ENCODE data around the gene KLF13. TPM values are rescaled to one million over a fixed set of nuclear protein-coding genes. Genes with fewer than 3 reads are reported as not detected.

The KLF13 gene
- total and polyA plus RNA-seq, 2 donors (not counting 1 experiment from before 2014, with no cell fraction given) = 65.5 to 140 TPM

- H3K9me3 Mint-ChIP-seq (ENCODE audit: insufficient read depth) = no peaks in the 10 kb centered on the region
- Histone ChIP-seq H4K20me1 (ENCODE audit: control insufficient read depth, insufficient read depth, low read length, poor library complexity, severe bottlenecking) (no peaks in the 10 kb centered on the region), H3K4me2 (replicated peaks; ENCODE audit: low read depth, low read length, poor library complexity, severe bottlenecking) (no peak overlapping the region), H3K4me3 (ENCODE audit: control extremely low read depth in 1 of 5, extremely low read depth in 1 of 5, insufficient read depth in 1 of 5, low read depth in 2 of 5, low read length in 4 of 5) (no peak overlapping the region), H3K9ac (ENCODE audit: low read length) (no peak overlapping the region), H2AFZ (ENCODE audit: insufficient read depth, low read depth, low read length, poor library complexity, severe bottlenecking) (no peak overlapping the region), H3K4me1 (ENCODE audit: control insufficient read depth in 2 of 2, insufficient read depth in 2 of 2, low read length in 2 of 2) (peaks cover 28 to 35% of the 10 kb centered on the region in 2 donors), H3K79me2 (ENCODE audit: control insufficient read depth, insufficient read depth, low read length) (no peaks in the 10 kb centered on the region), H3K9me3 (ENCODE audit: control extremely low read depth in 1 of 3, control insufficient read depth in 2 of 3, insufficient read depth in 1 of 3, low read length in 2 of 3) (no peaks in the 10 kb centered on the region), H3K27me3 (replicated peaks in 1 of 4; ENCODE audit: control extremely low read depth in 1 of 4, control insufficient read depth in 3 of 4, insufficient read depth in 4 of 4, low read length in 3 of 4) (no peaks in the 10 kb centered on the region), H3K27ac (ENCODE audit: low read length in 2 of 2) (no peak overlapping the region), H3K36me3 (replicated peaks in 1 of 2; ENCODE audit: control extremely low read depth in 1 of 2, control insufficient read depth in 1 of 2, extremely low read depth in 1 of 2, insufficient read depth in 2 of 2, low read length in 1 of 2) (no peaks in the 10 kb centered on the region)
- peaks cover 3% of the 10 kb centered on the region for H3K27me3 Mint-ChIP-seq
- no peak overlapping the region for H3K4me3 Mint-ChIP-seq
- peaks cover 36% of the 10 kb centered on the region for H3K4me1 Mint-ChIP-seq
- ChIA-PET POLR2A (interaction anchor here (0.6 to 1.0 kb wide), 2 partner anchors 26 to 92 kb away, joined by 3 read pairs; no protein-coding TSS in a partner anchor), CTCF (interaction anchor here (1.1 kb wide), 1 partner anchor 85 kb away, joined by 3 read pairs; no protein-coding TSS in a partner anchor)
- no peak overlapping the region for H3K27ac Mint-ChIP-seq
- DNase-seq (no peak), ATAC-seq (ENCODE audit: low read depth) (no peak)
- no peak for TF ChIP-seq EZH2 (IDR thresholded peaks at IDR 0.05; ENCODE audit: borderline replicate concordance, insufficient read depth, low read depth, low read length, poor library complexity, severe bottlenecking)
- TF ChIP-seq CTCF (IDR thresholded peaks at IDR 0.05) = no peak
- intact Hi-C loops (cut with micrococcal nuclease) = loop anchor here (5.0 kb wide), 1 partner anchor 38 kb away; no protein-coding TSS in a partner anchor
- WGBS (ENCODE audit: insufficient coverage) = 61% methylated on average over 9 of the region's 10 CpGs
Measured at GRCh38 chr15:31300208-31300661, 26.4 kb upstream of the KLF13 start.

- Histone ChIP-seq H3K9me3 (ENCODE audit: control extremely low read depth in 1 of 3, control insufficient read depth in 2 of 3, insufficient read depth in 1 of 3, low read length in 2 of 3) (no peaks in the 10 kb centered on the region), H3K4me1 (ENCODE audit: control insufficient read depth in 2 of 2, insufficient read depth in 2 of 2, low read length in 2 of 2) (peaks cover 28 to 35% of the 10 kb centered on the region in 2 donors), H3K4me2 (replicated peaks; ENCODE audit: low read depth, low read length, poor library complexity, severe bottlenecking) (peak overlapping the region; percentile 6), H3K27me3 (replicated peaks in 1 of 4; ENCODE audit: control extremely low read depth in 1 of 4, control insufficient read depth in 3 of 4, insufficient read depth in 4 of 4, low read length in 3 of 4) (no peaks in the 10 kb centered on the region), H3K9ac (ENCODE audit: low read length) (no peak overlapping the region), H3K27ac (ENCODE audit: low read length in 2 of 2) (no peak overlapping the region), H4K20me1 (ENCODE audit: control insufficient read depth, insufficient read depth, low read length, poor library complexity, severe bottlenecking) (no peaks in the 10 kb centered on the region), H3K79me2 (ENCODE audit: control insufficient read depth, insufficient read depth, low read length) (no peaks in the 10 kb centered on the region), H2AFZ (ENCODE audit: insufficient read depth, low read depth, low read length, poor library complexity, severe bottlenecking) (peak overlapping the region; percentile 58), H3K36me3 (replicated peaks in 1 of 2; ENCODE audit: control extremely low read depth in 1 of 2, control insufficient read depth in 1 of 2, extremely low read depth in 1 of 2, insufficient read depth in 2 of 2, low read length in 1 of 2) (no peaks in the 10 kb centered on the region), H3K4me3 (ENCODE audit: control extremely low read depth in 1 of 5, extremely low read depth in 1 of 5, insufficient read depth in 1 of 5, low read depth in 2 of 5, low read length in 4 of 5) (no peak overlapping the region)
- peak overlapping the region; percentile 20 for H3K27ac Mint-ChIP-seq
- no peak overlapping the region for H3K4me3 Mint-ChIP-seq
- ChIA-PET CTCF (interaction anchor here (1.1 to 3.4 kb wide), 3 partner anchors 23 to 188 kb away, joined by 3 to 23 read pairs (median 6); no protein-coding TSS in a partner anchor), POLR2A (interaction anchor here (0.6 to 1.0 kb wide), 4 partner anchors 14 to 89 kb away, joined by 3 to 6 read pairs (median 3); no protein-coding TSS in a partner anchor)
- ATAC-seq (ENCODE audit: low read depth) (peak; percentile 34), DNase-seq (no peak)
- H3K9me3 Mint-ChIP-seq (ENCODE audit: insufficient read depth) = no peaks in the 10 kb centered on the region
- 54% methylated on average over 13 of the region's 16 CpGs for WGBS (ENCODE audit: insufficient coverage)
- no peak for TF ChIP-seq EZH2 (IDR thresholded peaks at IDR 0.05; ENCODE audit: borderline replicate concordance, insufficient read depth, low read depth, low read length, poor library complexity, severe bottlenecking)
- intact Hi-C loops (cut with micrococcal nuclease) = loop anchor here (5.0 kb wide), 1 partner anchor 39 kb away; no protein-coding TSS in a partner anchor
- peaks cover 41% of the 10 kb centered on the region for H3K4me1 Mint-ChIP-seq
- peaks cover 3% of the 10 kb centered on the region for H3K27me3 Mint-ChIP-seq
Measured at GRCh38 chr15:31300981-31301672, 25.5 kb upstream of the KLF13 start.

All from B cell (primary cell).